Hepatocyte (in vitro differentiated cells): ENCODE data around the gene RPL11.

Experiments used
- EZH2 ChIP-seq: fragments of 200-600 bp; sonication (generic); IDR thresholded peaks from 2 replicates; pipeline ENCODE4 v1.6.1; 2016; ENCODE audit warnings: antibody characterized with exemption, mild to moderate bottlenecking, borderline replicate concordance
- EZH2phosphoT487 ChIP-seq: fragments of 200-600 bp; sonication (generic); IDR thresholded peaks from one replicate; pipeline ENCODE4 v1.6.1; 2018; ENCODE audit warnings: antibody characterized with exemption, mild to moderate bottlenecking, low read depth, moderate library complexity; ENCODE audit not compliant: unreplicated experiment, severe bottlenecking
- TF ChIP-seq, protein P1 (sequence below): fragments of 200-600 bp; sonication (generic); IDR thresholded peaks from 2 replicates; pipeline ENCODE4 v1.5.1; 2016; ENCODE audit warnings: antibody characterized with exemption, mild to moderate bottlenecking; ENCODE audit not compliant: poor library complexity

GRCh38 chr1:23679815-23680214, 11.8 kb upstream of the RPL11 start:
- TF ChIP-seq EZH2 (no peak), EZH2phosphoT487 (no peak)
- TF ChIP-seq, protein P1, sequence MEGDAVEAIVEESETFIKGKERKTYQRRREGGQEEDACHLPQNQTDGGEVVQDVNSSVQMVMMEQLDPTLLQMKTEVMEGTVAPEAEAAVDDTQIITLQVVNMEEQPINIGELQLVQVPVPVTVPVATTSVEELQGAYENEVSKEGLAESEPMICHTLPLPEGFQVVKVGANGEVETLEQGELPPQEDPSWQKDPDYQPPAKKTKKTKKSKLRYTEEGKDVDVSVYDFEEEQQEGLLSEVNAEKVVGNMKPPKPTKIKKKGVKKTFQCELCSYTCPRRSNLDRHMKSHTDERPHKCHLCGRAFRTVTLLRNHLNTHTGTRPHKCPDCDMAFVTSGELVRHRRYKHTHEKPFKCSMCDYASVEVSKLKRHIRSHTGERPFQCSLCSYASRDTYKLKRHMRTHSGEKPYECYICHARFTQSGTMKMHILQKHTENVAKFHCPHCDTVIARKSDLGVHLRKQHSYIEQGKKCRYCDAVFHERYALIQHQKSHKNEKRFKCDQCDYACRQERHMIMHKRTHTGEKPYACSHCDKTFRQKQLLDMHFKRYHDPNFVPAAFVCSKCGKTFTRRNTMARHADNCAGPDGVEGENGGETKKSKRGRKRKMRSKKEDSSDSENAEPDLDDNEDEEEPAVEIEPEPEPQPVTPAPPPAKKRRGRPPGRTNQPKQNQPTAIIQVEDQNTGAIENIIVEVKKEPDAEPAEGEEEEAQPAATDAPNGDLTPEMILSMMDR: no peak
